ENCODE measurements around the gene PIGU. TPM values are rescaled to one million over a fixed set of nuclear protein-coding genes. Genes with fewer than 3 reads are reported as not detected.

The PIGU gene
- total RNA-seq, 1 donor from 2014 or later, result 41.5 TPM

DNA sequence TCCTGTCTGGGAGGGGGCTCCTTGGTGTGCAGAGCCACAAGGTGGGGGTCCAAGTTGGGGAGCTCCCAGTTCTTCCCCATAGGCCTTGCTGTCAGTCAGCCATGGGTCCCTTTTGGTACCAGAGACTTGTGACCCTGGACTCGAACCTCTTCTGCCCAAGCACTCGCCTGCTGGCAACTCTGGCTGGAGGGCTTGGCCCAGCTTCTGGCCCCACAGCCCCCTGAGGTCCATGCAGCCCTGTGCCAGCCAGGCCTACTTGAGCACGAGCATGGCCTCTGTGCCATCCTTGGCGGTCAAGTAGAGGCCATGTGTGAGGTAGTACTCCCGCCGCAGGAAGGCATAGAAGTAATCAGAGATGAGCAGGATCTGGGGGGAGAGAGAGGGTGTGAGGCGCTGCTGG is 116.3 kb downstream of the PIGU start:
- Histone ChIP-seq H3K4me1 (peaks cover 7% of the 10 kb centered on the region in 2 donors), H3K4me3 (no peak overlapping the region), H3K9me3 (no peaks in the 10 kb centered on the region), H3K36me3 (no peaks in the 10 kb centered on the region), H3K27me3 (no peaks in the 10 kb centered on the region), H3K27ac (peak overlapping the region; percentile 8 to 100)
- no peak for DNase-seq (ENCODE audit: low spot score in 2 of 2)
- TF ChIP-seq, protein P1, sequence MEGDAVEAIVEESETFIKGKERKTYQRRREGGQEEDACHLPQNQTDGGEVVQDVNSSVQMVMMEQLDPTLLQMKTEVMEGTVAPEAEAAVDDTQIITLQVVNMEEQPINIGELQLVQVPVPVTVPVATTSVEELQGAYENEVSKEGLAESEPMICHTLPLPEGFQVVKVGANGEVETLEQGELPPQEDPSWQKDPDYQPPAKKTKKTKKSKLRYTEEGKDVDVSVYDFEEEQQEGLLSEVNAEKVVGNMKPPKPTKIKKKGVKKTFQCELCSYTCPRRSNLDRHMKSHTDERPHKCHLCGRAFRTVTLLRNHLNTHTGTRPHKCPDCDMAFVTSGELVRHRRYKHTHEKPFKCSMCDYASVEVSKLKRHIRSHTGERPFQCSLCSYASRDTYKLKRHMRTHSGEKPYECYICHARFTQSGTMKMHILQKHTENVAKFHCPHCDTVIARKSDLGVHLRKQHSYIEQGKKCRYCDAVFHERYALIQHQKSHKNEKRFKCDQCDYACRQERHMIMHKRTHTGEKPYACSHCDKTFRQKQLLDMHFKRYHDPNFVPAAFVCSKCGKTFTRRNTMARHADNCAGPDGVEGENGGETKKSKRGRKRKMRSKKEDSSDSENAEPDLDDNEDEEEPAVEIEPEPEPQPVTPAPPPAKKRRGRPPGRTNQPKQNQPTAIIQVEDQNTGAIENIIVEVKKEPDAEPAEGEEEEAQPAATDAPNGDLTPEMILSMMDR (IDR thresholded peaks at IDR 0.05), result no peak
- intact Hi-C loops (cut with DNase I), result no loop called here

DNA sequence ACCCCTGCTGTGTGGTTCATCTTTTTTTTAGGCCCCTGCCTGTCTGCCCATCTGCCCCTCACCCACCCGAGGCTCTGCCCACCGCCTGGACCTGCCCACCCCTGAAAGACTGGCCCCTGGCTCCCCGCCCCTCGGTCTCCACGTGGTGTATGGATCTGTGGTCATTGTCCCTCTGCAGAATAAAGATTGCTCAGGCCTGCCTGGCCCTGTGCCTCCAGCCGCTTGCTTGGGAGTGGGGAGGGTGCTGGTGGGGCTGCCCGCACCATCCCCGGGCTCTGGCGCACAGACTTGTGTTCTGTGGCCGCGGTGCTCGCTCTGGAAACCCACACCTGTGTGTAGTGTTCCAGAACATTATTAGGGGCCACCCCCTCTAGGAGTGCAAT is 116.8 kb downstream of the PIGU start:
- peak in 1 of 2 donors; percentile 60 for DNase-seq (ENCODE audit: low spot score in 2 of 2)
- intact Hi-C loops (cut with DNase I), result no loop called here
- Histone ChIP-seq H3K27me3 (no peaks in the 10 kb centered on the region), H3K9me3 (no peaks in the 10 kb centered on the region), H3K27ac (peak overlapping the region; percentile 99 to 100), H3K4me3 (no peak overlapping the region), H3K36me3 (no peaks in the 10 kb centered on the region), H3K4me1 (peaks cover 7% of the 10 kb centered on the region in 2 donors)
- TF ChIP-seq, protein P1 (IDR thresholded peaks at IDR 0.05), result no peak

DNA sequence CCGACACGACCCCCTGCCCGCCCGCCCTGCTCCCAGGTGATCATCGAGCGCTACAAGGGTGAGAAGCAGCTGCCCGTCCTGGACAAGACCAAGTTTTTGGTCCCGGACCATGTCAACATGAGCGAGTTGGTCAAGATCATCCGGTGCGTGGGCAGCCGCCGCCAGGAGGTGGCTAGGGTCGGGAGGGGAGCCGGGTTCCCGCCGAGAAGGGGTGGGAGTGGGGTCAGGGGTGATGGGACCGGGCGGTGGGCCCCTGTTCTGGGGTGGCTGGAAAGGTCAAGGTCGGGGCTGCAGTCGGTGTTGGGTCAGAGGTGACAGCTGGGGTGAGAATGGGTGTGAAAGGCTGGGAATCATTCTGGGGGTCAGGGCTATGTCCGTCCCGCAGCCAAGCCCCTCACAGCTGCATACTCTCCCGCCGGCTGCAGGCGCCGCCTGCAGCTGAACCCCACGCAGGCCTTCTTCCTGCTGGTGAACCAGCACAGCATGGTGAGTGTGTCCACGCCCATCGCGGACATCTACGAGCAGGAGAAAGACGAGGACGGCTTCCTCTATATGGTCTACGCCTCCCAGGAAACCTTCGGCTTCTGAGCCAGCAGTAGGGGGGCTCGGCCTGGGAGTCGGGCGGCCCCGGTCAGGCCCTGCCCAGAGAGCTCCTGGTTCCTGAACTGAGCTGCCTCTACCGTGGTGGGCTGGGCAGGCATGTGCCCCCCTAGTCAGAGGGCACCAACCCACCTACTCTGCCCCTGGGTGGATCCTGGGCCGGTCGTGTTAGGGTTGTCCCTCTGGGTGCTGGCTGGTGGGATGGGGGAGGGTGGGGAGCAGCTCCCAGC is 117.4 kb downstream of the PIGU start:
- H3K9me3 ChIP-seq, result no peaks in the 10 kb centered on the region
- no peaks in the 10 kb centered on the region for H3K36me3 ChIP-seq
- no peaks in the 10 kb centered on the region for H3K27me3 ChIP-seq
- TF ChIP-seq, protein P1 (IDR thresholded peaks at IDR 0.05), result no peak
- intact Hi-C loops (cut with DNase I), result loop anchor here (2.0 kb wide), 2 partner anchors 43 to 257 kb away; partner anchors contain the start of genes AHCY and DYNLRB1
- H3K4me1 ChIP-seq, result peaks cover 7% of the 10 kb centered on the region in 2 donors
- DNase-seq (ENCODE audit: low spot score in 2 of 2), result peak in 1 of 2 donors; percentile 62
- H3K27ac ChIP-seq, result peak overlapping the region; percentile 99 to 100
- peak overlapping the region; percentile 92 to 95 for H3K4me3 ChIP-seq

DNA sequence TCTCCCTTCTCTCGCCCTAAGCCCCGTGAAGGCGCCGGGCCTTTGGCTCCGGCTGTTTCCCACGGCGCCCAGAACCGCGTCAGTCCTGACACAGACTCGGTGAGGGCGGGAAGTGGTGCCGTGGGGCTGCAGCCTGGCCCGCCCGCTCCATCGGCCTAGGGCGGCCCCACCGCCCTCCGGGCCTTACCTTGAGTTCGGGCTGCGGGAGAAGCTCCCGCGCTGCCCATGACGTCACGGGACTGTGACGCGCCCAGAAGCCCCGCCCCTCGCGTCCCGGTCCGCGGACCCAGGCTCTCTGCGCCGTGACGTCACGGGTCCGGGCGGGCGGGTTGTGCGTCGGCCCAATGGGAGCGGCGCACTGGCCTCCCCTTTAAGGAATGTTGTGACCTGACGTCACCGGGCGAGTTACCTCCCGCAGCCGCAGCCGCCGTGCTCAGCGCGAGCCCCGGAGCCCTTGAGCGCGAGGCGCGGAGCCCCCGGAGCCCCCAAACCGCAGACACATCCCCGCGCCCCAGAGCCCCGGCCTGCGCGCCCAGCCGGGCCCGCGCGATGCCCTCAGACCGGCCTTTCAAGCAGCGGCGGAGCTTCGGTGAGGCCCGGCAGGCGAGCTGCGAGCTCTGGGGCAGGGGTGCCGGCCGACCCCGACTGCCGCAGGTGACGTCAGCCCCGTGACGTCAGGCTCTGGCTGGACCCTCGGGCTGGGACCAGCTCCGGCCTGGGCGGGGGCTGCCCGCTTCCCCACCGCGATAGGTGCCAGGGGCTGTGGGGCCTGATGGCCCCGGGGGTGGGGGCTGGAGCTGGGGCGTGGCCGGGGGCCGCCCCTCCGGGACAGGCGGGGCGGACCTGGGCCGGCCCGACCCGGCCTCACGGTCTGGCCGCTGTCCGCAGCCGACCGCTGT is 118.3 kb downstream of the PIGU start, which contains the start of gene MAP1LC3A:
MAP1LC3A (plus strand) TSS at position 399 of the 899 bp plus-strand sequence; CDS start at position 550, 151 bp downstream.
- H3K27me3 ChIP-seq, result no peaks in the 10 kb centered on the region
- intact Hi-C loops (cut with DNase I), result loop anchor here (1.0 to 2.0 kb wide), 5 partner anchors 42 to 256 kb away; partner anchors contain the start of genes AHCY, DYNLRB1, ITCH and PIGU
- TF ChIP-seq, protein P1 (IDR thresholded peaks at IDR 0.05), result no peak

DNA sequence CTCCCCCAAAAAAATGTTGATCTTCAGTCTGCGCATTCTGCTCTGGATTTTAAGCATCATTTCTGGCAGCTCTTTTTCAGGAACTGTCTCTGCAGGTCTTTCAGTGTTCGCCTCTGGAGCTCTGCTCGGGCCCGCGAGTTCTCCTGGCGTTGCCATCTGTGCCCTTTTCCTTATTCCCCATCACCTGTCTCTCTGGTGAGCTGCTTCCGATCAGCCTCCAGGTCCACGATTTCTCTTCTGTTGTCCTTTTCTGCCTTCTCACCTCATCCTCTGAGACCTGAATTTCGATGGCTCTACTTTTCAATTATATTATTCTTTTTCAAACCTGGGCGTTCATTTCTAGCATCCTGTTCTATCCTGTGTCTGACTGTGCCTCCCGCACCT is 119.0 kb downstream of the PIGU start:
- TF ChIP-seq, protein P1 (IDR thresholded peaks at IDR 0.05), result no peak

More for the DNA sequence above, 118.3 kb downstream of the PIGU start, which contains the start of gene MAP1LC3A:
- Histone ChIP-seq H3K36me3 (no peaks in the 10 kb centered on the region), H3K4me1 (peaks cover 7% of the 10 kb centered on the region in 2 donors), H3K4me3 (peak within 1 kb of the TSS; percentile 92 to 95), H3K27ac (peak within 1 kb of the TSS; percentile 99 to 100), H3K9me3 (no peaks in the 10 kb centered on the region)
- DNase-seq (ENCODE audit: low spot score in 2 of 2), result peak; percentile 91 to 98

More for the DNA sequence above, 119.0 kb downstream of the PIGU start:
- peaks cover 7 to 10% of the 10 kb centered on the region in 2 donors for H3K4me1 ChIP-seq
- H3K27me3 ChIP-seq, result no peaks in the 10 kb centered on the region
- H3K27ac ChIP-seq, result peak overlapping the region; percentile 99 to 100
- H3K36me3 ChIP-seq, result no peaks in the 10 kb centered on the region
- peak overlapping the region; percentile 92 to 95 for H3K4me3 ChIP-seq
- H3K9me3 ChIP-seq, result no peaks in the 10 kb centered on the region
- DNase-seq (ENCODE audit: low spot score in 2 of 2), result peak in 1 of 2 donors; percentile 60
- intact Hi-C loops (cut with DNase I), result loop anchor here (1.0 to 2.0 kb wide), 5 partner anchors 41 to 255 kb away; partner anchors contain the start of genes AHCY, DYNLRB1, ITCH and PIGU
